AG08396 (cell line): Measurements from ENCODE around the gene UNC5B.
"Not testable (repeated sequence)": the region's sequence is repeated elsewhere in the genome, so short reads cannot be mapped to it uniquely, and the experiment has no call there.

ENCODE experiments used
- DNase-seq: peaks from one replicate; pipeline ENCODE4 v3.0.0; 2012; ENCODE audit warnings: low spot score, mixed read lengths

The UNC5B gene

GRCh38 chr10:71209731-71210541, 2.4 kb upstream of the UNC5B start:
- DNase-seq, result no peak

- DNase-seq, result no peak
Measured at GRCh38 chr10:71210542-71210871, 1.9 kb upstream of the UNC5B start.

GRCh38 chr10:71211053-71211452, 1.3 kb upstream of the UNC5B start:
- no peak for DNase-seq

GRCh38 chr10:71211775-71212317, 524 bp upstream of the UNC5B start:
- no peak for DNase-seq

- peak; percentile 59 for DNase-seq
Measured at GRCh38 chr10:71213127-71213621, 804 bp downstream of the UNC5B start.

GRCh38 chr10:71213761-71214440, 1.5 kb downstream of the UNC5B start:
- peak; percentile 83 for DNase-seq

- DNase-seq, result no peak
Measured at GRCh38 chr10:71214641-71215559, 2.5 kb downstream of the UNC5B start.

GRCh38 chr10:71216363-71216695, 4.0 kb downstream of the UNC5B start:
- no peak for DNase-seq

GRCh38 chr10:71216751-71217265, 4.4 kb downstream of the UNC5B start:
- peak; percentile 45 for DNase-seq

GRCh38 chr10:71217266-71218045, 5.1 kb downstream of the UNC5B start:
- DNase-seq, result peak; percentile 48

- DNase-seq, result peak; percentile 47
Measured at GRCh38 chr10:71218046-71218650, 5.8 kb downstream of the UNC5B start.

- DNase-seq, result no peak
Measured at GRCh38 chr10:71218651-71219050, 6.3 kb downstream of the UNC5B start.

- not testable (repeated sequence) for DNase-seq
Measured at GRCh38 chr10:71219236-71219917, 7.0 kb downstream of the UNC5B start.

GRCh38 chr10:71219918-71220688, 7.7 kb downstream of the UNC5B start:
- DNase-seq, result no peak

- DNase-seq, result no peak
Measured at GRCh38 chr10:71220689-71221540, 8.5 kb downstream of the UNC5B start.

- DNase-seq, result no peak
Measured at GRCh38 chr10:71221586-71222202, 9.3 kb downstream of the UNC5B start.

- DNase-seq, result peak; percentile 67
Measured at GRCh38 chr10:71222601-71223346, 10.4 kb downstream of the UNC5B start.
